ENCODE data around the gene CATSPER1.
"Not testable (repeated sequence)": the region's sequence is repeated elsewhere in the genome, so short reads cannot be mapped to it uniquely, and the experiment has no call there.

The CATSPER1 gene

GRCh38 chr11:66039765-66040164 lies 13.5 kb upstream of the CATSPER1 start:
- H3K36me3 ChIP-seq (ENCODE audit: insufficient read depth, low read length) = no peaks in the 10 kb centered on the region
- H3K27ac ChIP-seq = no peak overlapping the region
- H3K9me3 ChIP-seq (ENCODE audit: low read depth, low read length) = no peaks in the 10 kb centered on the region
- TF ChIP-seq POLR2AphosphoS5 (IDR thresholded peaks at IDR 0.05; ENCODE audit: borderline replicate concordance, low read depth, low read length) (no peak), FOXP2 (optimal IDR thresholded peaks at IDR 0.05; ENCODE audit: control extremely low read depth, extremely low read length, insufficient read depth) (no peak), EZH2 (IDR thresholded peaks at IDR 0.05) (no peak)
- no peak for DNase-seq (ENCODE audit: low read depth, low spot score)
- H3K9ac ChIP-seq (ENCODE audit: insufficient read length) = no peak overlapping the region
- no peak overlapping the region for H3K4me3 ChIP-seq

- TF ChIP-seq EZH2 (IDR thresholded peaks at IDR 0.05) (no peak), FOXP2 (optimal IDR thresholded peaks at IDR 0.05; ENCODE audit: control extremely low read depth, extremely low read length, insufficient read depth) (no peak), POLR2AphosphoS5 (IDR thresholded peaks at IDR 0.05; ENCODE audit: borderline replicate concordance, low read depth, low read length) (no peak)
- Histone ChIP-seq H3K9ac (ENCODE audit: insufficient read length) (no peak overlapping the region), H3K36me3 (ENCODE audit: insufficient read depth, low read length) (no peaks in the 10 kb centered on the region), H3K27ac (no peak overlapping the region), H3K9me3 (ENCODE audit: low read depth, low read length) (no peaks in the 10 kb centered on the region), H3K4me3 (no peak overlapping the region)
- no peak for DNase-seq (ENCODE audit: low read depth, low spot score)
These were observed 11.0 kb upstream of the CATSPER1 start for GRCh38 chr11:66037327-66037726.

- Histone ChIP-seq H3K9me3 (ENCODE audit: low read depth, low read length) (no peaks in the 10 kb centered on the region), H3K9ac (ENCODE audit: insufficient read length) (no peak overlapping the region), H3K4me3 (no peak overlapping the region), H3K27ac (no peak overlapping the region), H3K36me3 (ENCODE audit: insufficient read depth, low read length) (no peaks in the 10 kb centered on the region)
- TF ChIP-seq FOXP2 (optimal IDR thresholded peaks at IDR 0.05; ENCODE audit: control extremely low read depth, extremely low read length, insufficient read depth) (no peak), POLR2AphosphoS5 (IDR thresholded peaks at IDR 0.05; ENCODE audit: borderline replicate concordance, low read depth, low read length) (no peak)
- no peak for DNase-seq (ENCODE audit: low read depth, low spot score)
These were observed 10.0 kb upstream of the CATSPER1 start for GRCh38 chr11:66036334-66036710.

GRCh38 chr11:66035653-66036333 lies 9.5 kb upstream of the CATSPER1 start:
- no peak overlapping the region for H3K4me3 ChIP-seq
- no peak overlapping the region for H3K27ac ChIP-seq
- no peaks in the 10 kb centered on the region for H3K36me3 ChIP-seq (ENCODE audit: insufficient read depth, low read length)
- no peak for DNase-seq (ENCODE audit: low read depth, low spot score)
- no peaks in the 10 kb centered on the region for H3K9me3 ChIP-seq (ENCODE audit: low read depth, low read length)
- no peak overlapping the region for H3K9ac ChIP-seq (ENCODE audit: insufficient read length)
- TF ChIP-seq EZH2 (IDR thresholded peaks at IDR 0.05) (no peak), FOXP2 (optimal IDR thresholded peaks at IDR 0.05; ENCODE audit: control extremely low read depth, extremely low read length, insufficient read depth) (no peak)

- no peaks in the 10 kb centered on the region for H3K36me3 ChIP-seq (ENCODE audit: insufficient read depth, low read length)
- no peak for TF ChIP-seq FOXP2 (optimal IDR thresholded peaks at IDR 0.05; ENCODE audit: control extremely low read depth, extremely low read length, insufficient read depth)
- TF ChIP-seq EZH2 (IDR thresholded peaks at IDR 0.05) = no peak
- no peak for TF ChIP-seq POLR2AphosphoS5 (IDR thresholded peaks at IDR 0.05; ENCODE audit: borderline replicate concordance, low read depth, low read length)
- no peak overlapping the region for H3K9ac ChIP-seq (ENCODE audit: insufficient read length)
- H3K4me3 ChIP-seq = no peak overlapping the region
- no peaks in the 10 kb centered on the region for H3K9me3 ChIP-seq (ENCODE audit: low read depth, low read length)
- no peak overlapping the region for H3K27ac ChIP-seq
- DNase-seq (ENCODE audit: low read depth, low spot score) = no peak
These were observed 6.9 kb upstream of the CATSPER1 start for GRCh38 chr11:66032957-66033735.

DNA sequence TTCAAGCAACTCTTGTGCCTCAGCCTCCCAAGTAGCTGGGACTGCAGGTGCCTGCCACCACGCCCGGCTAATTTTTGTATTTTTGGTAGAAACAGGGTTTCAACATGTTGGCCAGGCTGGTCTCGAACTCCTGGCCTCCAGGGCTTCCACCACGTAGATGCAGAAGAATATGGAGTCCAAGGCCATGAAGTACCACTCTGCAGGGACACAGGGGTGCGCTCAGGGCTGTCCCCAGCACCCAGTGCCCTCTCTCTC lies 3.2 kb downstream of the CATSPER1 start:
- not testable (repeated sequence) for DNase-seq (ENCODE audit: low read depth, low spot score); H3K9ac ChIP-seq (ENCODE audit: insufficient read length); H3K4me3 ChIP-seq; H3K27ac ChIP-seq; H3K9me3 ChIP-seq (ENCODE audit: low read depth, low read length); H3K36me3 ChIP-seq (ENCODE audit: insufficient read depth, low read length)

- Histone ChIP-seq H3K4me3 (peak overlapping the region; percentile 54), H3K9me3 (ENCODE audit: low read depth, low read length) (no peaks in the 10 kb centered on the region), H3K36me3 (ENCODE audit: insufficient read depth, low read length) (no peaks in the 10 kb centered on the region), H3K9ac (ENCODE audit: insufficient read length) (peak overlapping the region; percentile 56), H3K27ac (no peak overlapping the region)
- DNase-seq (ENCODE audit: low read depth, low spot score) = no peak
- TF ChIP-seq FOXP2 (optimal IDR thresholded peaks at IDR 0.05; ENCODE audit: control extremely low read depth, extremely low read length, insufficient read depth) = no peak
- TF ChIP-seq POLR2AphosphoS5 (IDR thresholded peaks at IDR 0.05; ENCODE audit: borderline replicate concordance, low read depth, low read length) = no peak
- no peak for TF ChIP-seq EZH2 (IDR thresholded peaks at IDR 0.05)
These were observed 3.7 kb downstream of the CATSPER1 start for GRCh38 chr11:66022401-66023185.

DNA sequence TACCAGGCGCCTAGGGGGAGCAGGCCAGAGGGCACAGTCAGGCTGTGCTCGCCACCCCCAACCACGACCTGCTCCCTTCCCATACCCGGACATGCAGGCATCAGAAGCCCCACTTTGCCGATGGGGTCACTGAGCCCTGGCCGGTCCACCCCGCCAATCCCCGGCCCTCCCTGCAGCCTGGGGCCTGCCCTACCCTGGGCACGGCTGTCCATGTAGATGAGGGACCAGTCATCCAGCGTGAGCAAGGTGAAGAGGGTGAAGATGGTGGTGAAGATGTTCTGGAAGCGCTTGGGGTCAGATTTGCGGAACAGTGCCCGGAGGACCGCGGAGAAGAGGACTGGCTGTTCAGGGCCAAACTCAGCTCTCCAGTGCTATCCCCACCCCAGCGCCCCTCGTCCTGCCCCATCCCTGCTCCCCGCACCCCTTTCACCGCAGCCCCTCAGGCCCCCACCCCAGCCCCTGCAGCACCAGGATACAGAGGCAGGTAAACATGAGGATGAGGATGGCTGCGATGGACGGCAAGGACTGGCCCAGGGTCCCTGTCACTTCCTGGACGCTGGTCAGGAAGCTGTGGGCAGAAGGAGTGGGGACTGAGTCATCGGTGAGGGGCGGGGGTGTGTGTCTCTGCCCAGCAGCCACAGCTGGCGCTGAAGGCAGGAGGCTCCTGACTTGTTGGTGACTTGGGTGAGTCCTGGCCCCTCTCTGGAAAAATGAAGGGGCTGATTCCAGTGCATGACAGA lies 5.5 kb downstream of the CATSPER1 start:
- no peak overlapping the region for H3K9ac ChIP-seq (ENCODE audit: insufficient read length)
- no peaks in the 10 kb centered on the region for H3K9me3 ChIP-seq (ENCODE audit: low read depth, low read length)
- no peak overlapping the region for H3K27ac ChIP-seq
- no peaks in the 10 kb centered on the region for H3K36me3 ChIP-seq (ENCODE audit: insufficient read depth, low read length)
- no peak overlapping the region for H3K4me3 ChIP-seq
- TF ChIP-seq FOXP2 (optimal IDR thresholded peaks at IDR 0.05; ENCODE audit: control extremely low read depth, extremely low read length, insufficient read depth) (no peak), POLR2AphosphoS5 (IDR thresholded peaks at IDR 0.05; ENCODE audit: borderline replicate concordance, low read depth, low read length) (no peak), EZH2 (IDR thresholded peaks at IDR 0.05) (no peak)
- no peak for DNase-seq (ENCODE audit: low read depth, low spot score)

All from SK-N-MC (cell line).